NCI-H226 (cell line): ENCODE measurements around the gene WWOX.

Experiments
- DNase-seq: peaks from one replicate; pipeline ENCODE4 v3.0.0-alpha.2; 2015

WWOX gene

GRCh38 chr16:78706637-78707036 is 607.2 kb downstream of the WWOX start:
- no peak for DNase-seq

GRCh38 chr16:78709137-78709884 is 609.9 kb downstream of the WWOX start:
- DNase-seq = no peak

GRCh38 chr16:78715106-78715505 is 615.7 kb downstream of the WWOX start:
- no peak for DNase-seq

GRCh38 chr16:78715673-78716072 is 616.2 kb downstream of the WWOX start:
- DNase-seq = no peak

GRCh38 chr16:78718141-78718540 is 618.7 kb downstream of the WWOX start:
- no peak for DNase-seq

- no peak for DNase-seq
Measured at GRCh38 chr16:78720416-78720815, 621.0 kb downstream of the WWOX start.

- DNase-seq = no peak
Measured at GRCh38 chr16:78727536-78727935, 628.1 kb downstream of the WWOX start.

GRCh38 chr16:78729687-78730086 is 630.2 kb downstream of the WWOX start:
- no peak for DNase-seq

- no peak for DNase-seq
Measured at GRCh38 chr16:78731785-78732184, 632.3 kb downstream of the WWOX start.

- no peak for DNase-seq
Measured at GRCh38 chr16:78732696-78733095, 633.2 kb downstream of the WWOX start.

- no peak for DNase-seq
Measured at GRCh38 chr16:78735337-78735736, 635.9 kb downstream of the WWOX start.

- DNase-seq = no peak
Measured at GRCh38 chr16:78737630-78738029, 638.2 kb downstream of the WWOX start.

GRCh38 chr16:78738557-78738956 is 639.1 kb downstream of the WWOX start:
- DNase-seq = no peak

- DNase-seq = no peak
Measured at GRCh38 chr16:78740269-78740668, 640.8 kb downstream of the WWOX start.

- no peak for DNase-seq
Measured at GRCh38 chr16:78742501-78743283, 643.2 kb downstream of the WWOX start.

GRCh38 chr16:78743556-78743955 is 644.1 kb downstream of the WWOX start:
- no peak for DNase-seq

GRCh38 chr16:78744099-78744498 is 644.6 kb downstream of the WWOX start:
- DNase-seq = no peak

GRCh38 chr16:78744796-78745107 is 645.3 kb downstream of the WWOX start:
- no peak for DNase-seq

GRCh38 chr16:78745108-78746019 is 645.9 kb downstream of the WWOX start:
- no peak for DNase-seq

GRCh38 chr16:78746718-78747117 is 647.3 kb downstream of the WWOX start:
- DNase-seq = no peak

GRCh38 chr16:78748220-78748929 is 648.9 kb downstream of the WWOX start:
- no peak for DNase-seq

- no peak for DNase-seq
Measured at GRCh38 chr16:78749745-78750268, 650.4 kb downstream of the WWOX start.

- DNase-seq = no peak
Measured at GRCh38 chr16:78750611-78751010, 651.2 kb downstream of the WWOX start.
